ENCODE results near the gene RUVBL1. TPM values are rescaled to one million over a fixed set of nuclear protein-coding genes. Genes with fewer than 3 reads are reported as not detected.

RUVBL1 gene
- total and polyA plus RNA-seq, 8 donors: 3.5 to 26.4 (median 13.4) TPM; not detected in 1

GRCh38 chr3:128146201-128146600, 22.6 kb upstream of the RUVBL1 start:
- intact Hi-C loops (cut with DNase I; ENCODE audit: low total_unique reads): no loop called here
- TF ChIP-seq POLR2AphosphoS5 (IDR thresholded peaks at IDR 0.05): no peak
- TF ChIP-seq EP300 (IDR thresholded peaks at IDR 0.05): no peak
- 93 to 98% (median 97%) methylated on average over 14 of the region's 14 CpGs for WGBS, 5 donors

GRCh38 chr3:128145279-128145678, 21.7 kb upstream of the RUVBL1 start:
- H3K4me3 ChIP-seq: no peak overlapping the region
- no peaks in the 10 kb centered on the region for H3K9me3 ChIP-seq
- DNase-seq: peak in 1 of 2 donors; percentile 19
- no peak overlapping the region for H3K27ac ChIP-seq
- no peaks in the 10 kb centered on the region for H3K27me3 ChIP-seq
- no peaks in the 10 kb centered on the region for H3K4me1 ChIP-seq
- 63 to 72% (median 66%) methylated on average over 6 of the region's 6 CpGs for WGBS, 5 donors
- intact Hi-C loops (cut with DNase I; ENCODE audit: low total_unique reads): no loop called here
- no peaks in the 10 kb centered on the region for H3K36me3 ChIP-seq
- TF ChIP-seq POLR2AphosphoS5 (IDR thresholded peaks at IDR 0.05): no peak

More at GRCh38 chr3:128146201-128146600, 22.6 kb upstream of the RUVBL1 start:
- Histone ChIP-seq H3K4me3 (no peak overlapping the region), H3K4me1 (no peaks in the 10 kb centered on the region), H3K36me3 (no peaks in the 10 kb centered on the region), H3K9me3 (no peaks in the 10 kb centered on the region), H3K27ac (no peak overlapping the region), H3K27me3 (no peaks in the 10 kb centered on the region)
- DNase-seq: no peak

- H3K27me3 ChIP-seq: peaks cover 0 to under 1% (median 0%) of the 10 kb centered on the region in 3 donors
- H3K4me1 ChIP-seq: no peaks in the 10 kb centered on the region
- intact Hi-C loops (cut with DNase I; ENCODE audit: low total_unique reads): no loop called here
- no peak for DNase-seq
- no peaks in the 10 kb centered on the region for H3K36me3 ChIP-seq
- 62 to 74% (median 73%) methylated on average over 5 of the region's 5 CpGs for WGBS, 5 donors
- no peaks in the 10 kb centered on the region for H3K9me3 ChIP-seq
- no peak overlapping the region for H3K27ac ChIP-seq
- no peak overlapping the region for H3K4me3 ChIP-seq
- no peak for TF ChIP-seq EP300 (IDR thresholded peaks at IDR 0.05)
- TF ChIP-seq CTCF (IDR thresholded peaks at IDR 0.05): no peak
- no peak for TF ChIP-seq POLR2AphosphoS5 (IDR thresholded peaks at IDR 0.05)
- no peak for TF ChIP-seq POLR2A (IDR thresholded peaks at IDR 0.05)
Observed at GRCh38 chr3:128144512-128145187, 21.0 kb upstream of the RUVBL1 start.

- Histone ChIP-seq H3K4me3 (no peak overlapping the region), H3K36me3 (no peaks in the 10 kb centered on the region), H3K27me3 (peaks cover 0 to 5% (median 0%) of the 10 kb centered on the region in 3 donors), H3K4me1 (no peaks in the 10 kb centered on the region), H3K9me3 (no peaks in the 10 kb centered on the region), H3K27ac (no peak overlapping the region)
- intact Hi-C loops (cut with DNase I; ENCODE audit: low total_unique reads): no loop called here
- WGBS, 5 donors: 75 to 87% (median 85%) methylated on average over 3 to 4 of the region's 4 CpGs
- TF ChIP-seq CTCF (IDR thresholded peaks at IDR 0.05) (no peak), POLR2AphosphoS5 (IDR thresholded peaks at IDR 0.05) (no peak)
- no peak for DNase-seq
Observed at GRCh38 chr3:128143496-128143895, 19.9 kb upstream of the RUVBL1 start.

- intact Hi-C loops (cut with DNase I; ENCODE audit: low total_unique reads): no loop called here
- DNase-seq: peak in 1 of 2 donors; percentile 36
- H3K4me1 ChIP-seq: no peaks in the 10 kb centered on the region
- no peaks in the 10 kb centered on the region for H3K36me3 ChIP-seq
- WGBS, 5 donors: 48 to 65% (median 58%) methylated on average over 3 of the region's 3 CpGs
- no peak overlapping the region for H3K4me3 ChIP-seq
- no peak overlapping the region for H3K27ac ChIP-seq
- H3K27me3 ChIP-seq: peaks cover 0 to 4% (median 0%) of the 10 kb centered on the region in 3 donors
- TF ChIP-seq EP300 (IDR thresholded peaks at IDR 0.05): no peak
- peak in 5 of 7 experiments; percentile 13 to 65 (median 29) for TF ChIP-seq CTCF (IDR thresholded peaks at IDR 0.05)
- peaks cover 0 to 5% (median 0%) of the 10 kb centered on the region in 4 donors for H3K9me3 ChIP-seq
Observed at GRCh38 chr3:128133273-128133883, 9.8 kb upstream of the RUVBL1 start.

Measured in stomach (tissue), 9 donors.